Measurements from ENCODE around the gene PIK3AP1. TPM values are rescaled to one million over a fixed set of nuclear protein-coding genes. Genes with fewer than 3 reads are reported as not detected.

Gene PIK3AP1
- total RNA-seq, 1 donor from 2014 or later = 5.9 TPM

Small RNA genes within 50 kb of the gene (small RNA-seq; reads per million reads assigned to genes)
- not detected for gene RNA5SP324
- gene RNU6-1274P = not detected

Other genes with a start within 250 kb of the PIK3AP1 start
- gene TLL2, start 206.6 kb downstream of the PIK3AP1 start, total RNA-seq = 0.25 TPM
- 58.4 TPM for gene TM9SF3, start 133.5 kb downstream of the PIK3AP1 start, total RNA-seq
- 85.2 TPM for gene LCOR, start 111.8 kb upstream of the PIK3AP1 start, total RNA-seq